SK-N-SH treated with all-trans-retinoic acid at 6 μM for 48 hours (cell line): Measurements from ENCODE around the gene RAE1.

ENCODE experiments used
- ATAC-seq: fragments of 200-7000 bp; cut with Tn5 transposase; 3 replicates; pipeline ENCODE4 v1.9.1; 2020; ENCODE audit warnings: mild to moderate bottlenecking, moderate library complexity
- ARNTL ChIP-seq: fragments of 450-650 bp; formaldehyde crosslinking; IDR thresholded peaks from 2 replicates; pipeline ENCODE4 v1.5.0; 2020; ENCODE audit warnings: low read depth, mild to moderate bottlenecking, moderate library complexity, borderline replicate concordance
- BACH2 ChIP-seq: fragments of 250-450 bp; sonication (Bioruptor Pico); IDR thresholded peaks from 2 replicates; pipeline ENCODE4 v1.9.0; 2021; ENCODE audit warnings: mild to moderate bottlenecking, borderline replicate concordance
- CREB5 ChIP-seq: fragments of 250-450 bp; sonication (Bioruptor Pico); IDR thresholded peaks from 2 replicates; pipeline ENCODE4 v1.5.1; 2020; ENCODE audit warnings: low read depth, mild to moderate bottlenecking, moderate library complexity
- CSDC2 ChIP-seq: fragments of 250-450 bp; sonication (Bioruptor Pico); IDR thresholded peaks from 2 replicates; pipeline ENCODE4 v1.5.0; 2020; ENCODE audit warnings: mild to moderate bottlenecking, moderate library complexity
- ESRRG ChIP-seq: fragments of 250-450 bp; sonication (Bioruptor Pico); IDR thresholded peaks from 2 replicates; pipeline ENCODE4 v1.6.1; 2021; ENCODE audit warnings: mild to moderate bottlenecking
- GLIS3 ChIP-seq: fragments of 250-450 bp; sonication (Bioruptor Pico); IDR thresholded peaks from 2 replicates; pipeline ENCODE4 v1.5.0; 2020; ENCODE audit warnings: mild to moderate bottlenecking, moderate library complexity
- ISL1 ChIP-seq: fragments of 250-450 bp; sonication (Bioruptor Pico); IDR thresholded peaks from 2 replicates; pipeline ENCODE4 v2.1.2; 2022; ENCODE audit warnings: mild to moderate bottlenecking, moderate library complexity
- OSR1 ChIP-seq: fragments of 250-450 bp; sonication (Bioruptor Pico); IDR thresholded peaks from 2 replicates; pipeline ENCODE4 v1.8.0; 2022; ENCODE audit warnings: moderate library complexity, mild to moderate bottlenecking, inconsistent platforms
- POU6F1 ChIP-seq: fragments of 250-450 bp; sonication (Bioruptor Pico); IDR thresholded peaks from 2 replicates; pipeline ENCODE4 v1.8.0; 2021; ENCODE audit warnings: low read depth, mild to moderate bottlenecking, moderate library complexity, borderline replicate concordance
- PPARA ChIP-seq: fragments of 250-450 bp; sonication (Bioruptor Pico); IDR thresholded peaks from 2 replicates; pipeline ENCODE4 v1.5.0; 2020; ENCODE audit warnings: mild to moderate bottlenecking, borderline replicate concordance
- RARB ChIP-seq: fragments of 250-450 bp; sonication (Bioruptor Pico); IDR thresholded peaks from 2 replicates; pipeline ENCODE4 v1.8.0; 2021; ENCODE audit warnings: mild to moderate bottlenecking, moderate library complexity
- SNAI2 ChIP-seq: fragments of 250-450 bp; sonication (Bioruptor Pico); IDR thresholded peaks from 2 replicates; pipeline ENCODE4 v1.5.0; 2020; ENCODE audit warnings: mild to moderate bottlenecking, moderate library complexity
- TCF4 ChIP-seq: fragments of 250-450 bp; sonication (Bioruptor Pico); IDR thresholded peaks from 2 replicates; pipeline ENCODE4 v1.8.0; 2021; ENCODE audit warnings: mild to moderate bottlenecking, moderate library complexity, borderline replicate concordance
- TOX ChIP-seq: fragments of 250-450 bp; sonication (Bioruptor Pico); IDR thresholded peaks from 2 replicates; pipeline ENCODE4 v1.8.0; 2021; ENCODE audit warnings: mild to moderate bottlenecking, moderate library complexity, borderline replicate concordance
- ZFP3 ChIP-seq: fragments of 250-450 bp; sonication (Bioruptor Pico); IDR thresholded peaks from 2 replicates; pipeline ENCODE4 v1.5.0; 2020; ENCODE audit warnings: mild to moderate bottlenecking, moderate library complexity
- ZFP30 ChIP-seq: fragments of 450-650 bp; formaldehyde crosslinking; IDR thresholded peaks from 2 replicates; pipeline ENCODE4 v1.5.0; 2022; ENCODE audit warnings: mild to moderate bottlenecking, moderate library complexity
- ZNF565 ChIP-seq: fragments of 450-650 bp; formaldehyde crosslinking; conservative IDR thresholded peaks from 2 replicates; pipeline ENCODE4 v1.5.0; 2020; ENCODE audit warnings: low read depth, mild to moderate bottlenecking, moderate library complexity
- ZNF70 ChIP-seq: fragments of 450-650 bp; formaldehyde crosslinking; IDR thresholded peaks from 2 replicates; pipeline ENCODE4 v1.5.0; 2020; ENCODE audit warnings: mild to moderate bottlenecking, moderate library complexity
- ZNF8 ChIP-seq: fragments of 450-650 bp; formaldehyde crosslinking; IDR thresholded peaks from 2 replicates; pipeline ENCODE4 v1.5.0; 2020; ENCODE audit warnings: mild to moderate bottlenecking, moderate library complexity
- TF ChIP-seq, protein P1 (sequence below): fragments of 250-450 bp; sonication (Bioruptor Pico); IDR thresholded peaks from 2 replicates; pipeline ENCODE4 v1.5.0; 2020; ENCODE audit warnings: mild to moderate bottlenecking, moderate library complexity
- TF ChIP-seq, protein P2 (sequence below): fragments of 250-450 bp; sonication (Bioruptor Pico); IDR thresholded peaks from 2 replicates; pipeline ENCODE4 v1.8.0; 2020; ENCODE audit warnings: mild to moderate bottlenecking, moderate library complexity, borderline replicate concordance

Gene RAE1

DNA sequence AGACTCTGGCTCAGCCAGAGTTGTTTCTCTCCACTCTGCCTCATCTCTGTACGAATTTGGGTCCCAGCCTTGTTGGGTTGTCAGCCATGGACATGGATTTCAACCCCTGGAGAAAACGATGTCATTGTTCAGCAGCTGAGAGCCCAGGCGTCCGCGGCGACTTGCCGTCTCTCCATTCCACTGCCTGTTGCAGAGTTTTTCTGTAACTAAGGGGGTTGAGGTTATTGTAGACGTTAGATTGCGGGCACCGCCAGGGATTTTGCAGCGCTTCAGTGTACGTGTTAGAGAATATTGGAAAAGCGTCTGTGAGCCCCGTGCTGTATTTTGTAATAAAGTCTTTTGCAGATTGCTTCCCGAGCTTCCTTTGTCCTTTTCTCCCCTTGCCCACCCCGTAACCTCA is 27.1 kb downstream of the RAE1 start (continued):
- TF ChIP-seq, protein P1, sequence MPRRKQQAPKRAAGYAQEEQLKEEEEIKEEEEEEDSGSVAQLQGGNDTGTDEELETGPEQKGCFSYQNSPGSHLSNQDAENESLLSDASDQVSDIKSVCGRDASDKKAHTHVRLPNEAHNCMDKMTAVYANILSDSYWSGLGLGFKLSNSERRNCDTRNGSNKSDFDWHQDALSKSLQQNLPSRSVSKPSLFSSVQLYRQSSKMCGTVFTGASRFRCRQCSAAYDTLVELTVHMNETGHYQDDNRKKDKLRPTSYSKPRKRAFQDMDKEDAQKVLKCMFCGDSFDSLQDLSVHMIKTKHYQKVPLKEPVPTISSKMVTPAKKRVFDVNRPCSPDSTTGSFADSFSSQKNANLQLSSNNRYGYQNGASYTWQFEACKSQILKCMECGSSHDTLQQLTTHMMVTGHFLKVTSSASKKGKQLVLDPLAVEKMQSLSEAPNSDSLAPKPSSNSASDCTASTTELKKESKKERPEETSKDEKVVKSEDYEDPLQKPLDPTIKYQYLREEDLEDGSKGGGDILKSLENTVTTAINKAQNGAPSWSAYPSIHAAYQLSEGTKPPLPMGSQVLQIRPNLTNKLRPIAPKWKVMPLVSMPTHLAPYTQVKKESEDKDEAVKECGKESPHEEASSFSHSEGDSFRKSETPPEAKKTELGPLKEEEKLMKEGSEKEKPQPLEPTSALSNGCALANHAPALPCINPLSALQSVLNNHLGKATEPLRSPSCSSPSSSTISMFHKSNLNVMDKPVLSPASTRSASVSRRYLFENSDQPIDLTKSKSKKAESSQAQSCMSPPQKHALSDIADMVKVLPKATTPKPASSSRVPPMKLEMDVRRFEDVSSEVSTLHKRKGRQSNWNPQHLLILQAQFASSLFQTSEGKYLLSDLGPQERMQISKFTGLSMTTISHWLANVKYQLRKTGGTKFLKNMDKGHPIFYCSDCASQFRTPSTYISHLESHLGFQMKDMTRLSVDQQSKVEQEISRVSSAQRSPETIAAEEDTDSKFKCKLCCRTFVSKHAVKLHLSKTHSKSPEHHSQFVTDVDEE (CRISPR knock-in tag), result no peak

GRCh38 chr20:57378646-57379262 is 27.7 kb downstream of the RAE1 start:
- TF ChIP-seq, protein P1 (CRISPR knock-in tag), result no peak
- TF ChIP-seq GLIS3 (CRISPR knock-in tag), result no peak
- TF ChIP-seq ZFP30, result no peak
- no peak for TF ChIP-seq TOX
- no peak for TF ChIP-seq POU6F1 (CRISPR knock-in tag)
- no peak for TF ChIP-seq ESRRG (CRISPR knock-in tag)
- no peak for TF ChIP-seq ZNF70 (CRISPR knock-in tag)
- no peak for TF ChIP-seq PPARA (CRISPR knock-in tag)
- no peak for TF ChIP-seq ZNF565 (CRISPR knock-in tag)
- TF ChIP-seq RARB, result no peak
- TF ChIP-seq, protein P2, sequence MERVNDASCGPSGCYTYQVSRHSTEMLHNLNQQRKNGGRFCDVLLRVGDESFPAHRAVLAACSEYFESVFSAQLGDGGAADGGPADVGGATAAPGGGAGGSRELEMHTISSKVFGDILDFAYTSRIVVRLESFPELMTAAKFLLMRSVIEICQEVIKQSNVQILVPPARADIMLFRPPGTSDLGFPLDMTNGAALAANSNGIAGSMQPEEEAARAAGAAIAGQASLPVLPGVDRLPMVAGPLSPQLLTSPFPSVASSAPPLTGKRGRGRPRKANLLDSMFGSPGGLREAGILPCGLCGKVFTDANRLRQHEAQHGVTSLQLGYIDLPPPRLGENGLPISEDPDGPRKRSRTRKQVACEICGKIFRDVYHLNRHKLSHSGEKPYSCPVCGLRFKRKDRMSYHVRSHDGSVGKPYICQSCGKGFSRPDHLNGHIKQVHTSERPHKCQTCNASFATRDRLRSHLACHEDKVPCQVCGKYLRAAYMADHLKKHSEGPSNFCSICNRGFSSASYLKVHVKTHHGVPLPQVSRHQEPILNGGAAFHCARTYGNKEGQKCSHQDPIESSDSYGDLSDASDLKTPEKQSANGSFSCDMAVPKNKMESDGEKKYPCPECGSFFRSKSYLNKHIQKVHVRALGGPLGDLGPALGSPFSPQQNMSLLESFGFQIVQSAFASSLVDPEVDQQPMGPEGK (CRISPR knock-in tag), result no peak
- TF ChIP-seq BACH2, result no peak
- TF ChIP-seq ARNTL (CRISPR knock-in tag), result no peak
- no peak for TF ChIP-seq ISL1 (CRISPR knock-in tag)
- no peak for TF ChIP-seq OSR1 (CRISPR knock-in tag)
- no peak for TF ChIP-seq CREB5 (CRISPR knock-in tag)
- no peak for TF ChIP-seq ZNF8 (CRISPR knock-in tag)
- no peak for TF ChIP-seq ZFP3 (CRISPR knock-in tag)
- ATAC-seq, result no peak

- no peak for ATAC-seq
- no peak for TF ChIP-seq TOX
- no peak for TF ChIP-seq POU6F1 (CRISPR knock-in tag)
- no peak for TF ChIP-seq TCF4
- TF ChIP-seq SNAI2, result no peak
- TF ChIP-seq RARB, result no peak
- TF ChIP-seq PPARA (CRISPR knock-in tag), result no peak
- no peak for TF ChIP-seq ZNF70 (CRISPR knock-in tag)
- TF ChIP-seq ZNF8 (CRISPR knock-in tag), result no peak
- no peak for TF ChIP-seq CSDC2 (CRISPR knock-in tag)
Observed at GRCh38 chr20:57379263-57379647, 28.2 kb downstream of the RAE1 start.
